Measurements from ENCODE around the gene C5orf46. TPM values are rescaled to one million over a fixed set of nuclear protein-coding genes. Genes with fewer than 3 reads are reported as not detected.

Gene C5orf46
- total and polyA plus RNA-seq, 2 experiments from 2014 or later: 1.5 TPM; not detected in 1

GRCh38 chr5:147842869-147843268, 63.5 kb downstream of the C5orf46 start:
- Histone ChIP-seq H3K9ac (no peak overlapping the region), H3F3A (ENCODE audit: insufficient read depth) (no peaks in the 10 kb centered on the region), H3K4me2 (ENCODE audit: unreplicated experiment) (no peak overlapping the region), H3K27ac (no peak overlapping the region), H2AFZ (no peak overlapping the region), H3K27me3 (replicated peaks; ENCODE audit: insufficient read depth) (no peaks in the 10 kb centered on the region), H3K9me3 (ENCODE audit: low read depth) (no peaks in the 10 kb centered on the region), H3K9me2 (ENCODE audit: insufficient read depth) (no peaks in the 10 kb centered on the region), H3K79me2 (ENCODE audit: insufficient read depth) (no peaks in the 10 kb centered on the region), H3K4me3 (no peak overlapping the region), H3K36me3 (ENCODE audit: low read depth) (no peaks in the 10 kb centered on the region), H4K20me1 (ENCODE audit: insufficient read depth) (no peaks in the 10 kb centered on the region), H3K4me1 (ENCODE audit: insufficient read depth) (no peaks in the 10 kb centered on the region)
- WGBS, 2 experiments (ENCODE audit: low coverage in 1 of 2, low lambda C conversion rate in 2 of 2, missing lambda C conversion rate in 2 of 2): 9% methylated on average over 2 of the region's 2 CpGs
- in situ Hi-C loops (cut with MboI): no loop called here
- no peak for DNase-seq
- TF ChIP-seq EZH2 (IDR thresholded peaks at IDR 0.05; ENCODE audit: insufficient read depth, poor library complexity, severe bottlenecking) (no peak), EZH2phosphoT487 (IDR thresholded peaks at IDR 0.05; ENCODE audit: insufficient read depth, low read depth) (no peak)

Other genes starting within 250 kb of the C5orf46 start
- gene JAKMIP2, start 123.8 kb downstream of the C5orf46 start, total RNA-seq (2014; rRNA removed; shearing (Covaris generic)): not detected in 2 replicates
- 0.11 and 0.23 TPM in 2 replicates for gene JAKMIP2, start 123.8 kb downstream of the C5orf46 start, polyA plus RNA-seq (2016; fragmentation: Nextera tagmentation; extraction: Ambion mirVana)
- not detected in 2 replicates for gene SPINK1, start 74.9 kb downstream of the C5orf46 start, total RNA-seq (2014; rRNA removed; shearing (Covaris generic))
- gene SPINK1, start 74.9 kb downstream of the C5orf46 start, polyA plus RNA-seq (2016; fragmentation: Nextera tagmentation; extraction: Ambion mirVana): not detected in 2 replicates
- gene SCGB3A2, start 27.8 kb downstream of the C5orf46 start, total RNA-seq (2014; rRNA removed; shearing (Covaris generic)): not detected in 2 replicates
- gene SCGB3A2, start 27.8 kb downstream of the C5orf46 start, polyA plus RNA-seq (2016; fragmentation: Nextera tagmentation; extraction: Ambion mirVana): not detected in 2 replicates
- gene SPINK5, start 157.4 kb upstream of the C5orf46 start, total RNA-seq (2014; rRNA removed; shearing (Covaris generic)): not detected in 2 replicates
- not detected in 2 replicates for gene SPINK5, start 157.4 kb upstream of the C5orf46 start, polyA plus RNA-seq (2016; fragmentation: Nextera tagmentation; extraction: Ambion mirVana)

Measured in GM23248 (cell line).